OCI-LY3 (cell line): Measurements from ENCODE around the gene ASRGL1.

ENCODE experiments used
- EZH2phosphoT487 ChIP-seq: fragments of 200-600 bp; shearing (Covaris generic); IDR thresholded peaks from 2 replicates; pipeline ENCODE4 v1.6.1; 2018; ENCODE audit warnings: antibody characterized with exemption, mixed run types, low read depth
- TF ChIP-seq, protein P1 (sequence below): fragments of 200-600, 300-600 bp; sonication (generic); IDR thresholded peaks from 2 replicates; pipeline ENCODE4 v1.5.1; 2014; ENCODE audit warnings: antibody characterized with exemption, low read length, low read depth

DNA sequence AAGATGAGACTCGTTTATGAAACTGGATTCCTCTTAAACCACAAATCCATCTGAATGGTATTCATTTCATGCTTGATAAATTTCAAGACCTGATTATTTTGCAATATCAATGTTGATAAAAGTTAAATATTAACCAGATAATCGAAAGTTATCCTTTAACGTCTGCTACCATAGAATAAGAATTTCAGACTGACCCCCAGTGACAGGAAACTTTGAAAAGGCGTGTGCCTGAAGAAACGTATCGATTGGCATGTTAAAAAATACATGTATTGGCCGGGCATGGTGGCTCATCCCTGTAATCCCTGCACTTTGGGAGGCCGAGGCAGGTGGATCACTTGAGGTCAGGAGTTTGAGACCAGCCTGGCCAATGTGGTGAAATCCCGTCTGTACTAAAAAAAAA is 95.4 kb downstream of the ASRGL1 start:
- TF ChIP-seq, protein P1, sequence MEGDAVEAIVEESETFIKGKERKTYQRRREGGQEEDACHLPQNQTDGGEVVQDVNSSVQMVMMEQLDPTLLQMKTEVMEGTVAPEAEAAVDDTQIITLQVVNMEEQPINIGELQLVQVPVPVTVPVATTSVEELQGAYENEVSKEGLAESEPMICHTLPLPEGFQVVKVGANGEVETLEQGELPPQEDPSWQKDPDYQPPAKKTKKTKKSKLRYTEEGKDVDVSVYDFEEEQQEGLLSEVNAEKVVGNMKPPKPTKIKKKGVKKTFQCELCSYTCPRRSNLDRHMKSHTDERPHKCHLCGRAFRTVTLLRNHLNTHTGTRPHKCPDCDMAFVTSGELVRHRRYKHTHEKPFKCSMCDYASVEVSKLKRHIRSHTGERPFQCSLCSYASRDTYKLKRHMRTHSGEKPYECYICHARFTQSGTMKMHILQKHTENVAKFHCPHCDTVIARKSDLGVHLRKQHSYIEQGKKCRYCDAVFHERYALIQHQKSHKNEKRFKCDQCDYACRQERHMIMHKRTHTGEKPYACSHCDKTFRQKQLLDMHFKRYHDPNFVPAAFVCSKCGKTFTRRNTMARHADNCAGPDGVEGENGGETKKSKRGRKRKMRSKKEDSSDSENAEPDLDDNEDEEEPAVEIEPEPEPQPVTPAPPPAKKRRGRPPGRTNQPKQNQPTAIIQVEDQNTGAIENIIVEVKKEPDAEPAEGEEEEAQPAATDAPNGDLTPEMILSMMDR = no peak
- TF ChIP-seq EZH2phosphoT487 = no peak
